GM21390 (cell line): ENCODE results near the gene WDR54.
A peak's percentile ranks its signal among the peaks of the same experiment; 100 is the strongest.

Experiments used
- ATAC-seq: cut with Tn5 transposase; IDR thresholded peaks from one replicate; pipeline ENCODE4 v1.9.1; 2021; ENCODE audit not compliant: unreplicated experiment

WDR54 gene, protein sequence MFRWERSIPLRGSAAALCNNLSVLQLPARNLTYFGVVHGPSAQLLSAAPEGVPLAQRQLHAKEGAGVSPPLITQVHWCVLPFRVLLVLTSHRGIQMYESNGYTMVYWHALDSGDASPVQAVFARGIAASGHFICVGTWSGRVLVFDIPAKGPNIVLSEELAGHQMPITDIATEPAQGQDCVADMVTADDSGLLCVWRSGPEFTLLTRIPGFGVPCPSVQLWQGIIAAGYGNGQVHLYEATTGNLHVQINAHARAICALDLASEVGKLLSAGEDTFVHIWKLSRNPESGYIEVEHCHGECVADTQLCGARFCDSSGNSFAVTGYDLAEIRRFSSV

DNA sequence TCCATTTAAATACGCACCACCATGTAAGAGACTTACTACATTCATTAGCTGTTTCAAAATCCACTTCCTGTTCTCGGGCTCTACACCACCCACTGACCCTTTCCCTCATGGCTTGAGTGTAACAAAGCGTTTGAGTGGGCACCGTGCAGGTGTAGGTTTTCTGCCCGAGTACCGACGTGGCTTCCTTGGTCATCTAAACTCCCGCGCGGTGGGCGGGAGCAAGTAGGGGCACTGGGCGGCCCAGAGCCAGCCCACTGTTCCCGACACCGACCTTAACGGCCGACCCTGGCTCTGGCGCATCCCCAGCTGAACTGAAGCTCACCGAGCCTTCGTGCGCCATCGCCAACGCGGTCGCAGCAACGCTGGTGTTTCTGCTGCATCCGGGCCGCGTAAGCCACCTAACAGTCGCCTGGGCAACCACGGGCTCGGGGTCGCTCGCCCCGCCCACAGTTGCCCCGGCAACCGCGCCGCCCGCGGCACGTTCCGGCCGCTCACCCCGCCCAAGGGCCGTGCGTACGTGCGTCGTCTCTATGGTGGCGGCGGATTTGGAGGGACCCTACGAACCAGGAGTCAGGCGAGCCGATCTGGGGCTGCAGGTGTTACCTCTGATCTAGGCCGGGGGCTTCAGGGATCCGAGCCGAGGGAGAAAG, at the start of gene WDR54, which contains the start of gene C2orf81:
Gene WDR54, plus strand, starts transcription at position 510 of the 650 bp plus-strand sequence. CDS start 424 bp downstream, outside the sequence.
Gene C2orf81, minus strand, starts transcription at position 399 of the 650 bp plus-strand sequence. Its CDS starts 59 bp downstream, at position 340.
- peak; percentile 94 for ATAC-seq

DNA sequence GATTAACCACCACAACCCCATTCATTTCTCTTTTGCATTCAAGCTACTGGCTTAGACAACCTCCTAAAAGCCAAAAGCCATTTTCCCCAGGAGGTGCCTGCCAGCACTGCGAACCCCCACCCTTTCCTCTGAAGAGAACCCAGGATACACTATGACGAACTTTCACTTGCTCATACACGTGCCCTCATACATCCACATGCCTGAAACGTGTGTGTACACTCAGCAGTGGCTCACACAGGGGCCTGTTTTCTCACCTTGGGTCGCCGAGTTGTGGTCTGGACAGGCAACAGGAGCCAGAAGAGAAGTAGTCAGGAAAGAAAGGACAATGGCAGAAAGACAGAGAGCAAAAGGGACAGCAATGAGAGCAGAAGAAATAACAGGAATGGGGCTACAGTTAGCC, 48.9 kb upstream of the WDR54 start:
- no peak for ATAC-seq

DNA sequence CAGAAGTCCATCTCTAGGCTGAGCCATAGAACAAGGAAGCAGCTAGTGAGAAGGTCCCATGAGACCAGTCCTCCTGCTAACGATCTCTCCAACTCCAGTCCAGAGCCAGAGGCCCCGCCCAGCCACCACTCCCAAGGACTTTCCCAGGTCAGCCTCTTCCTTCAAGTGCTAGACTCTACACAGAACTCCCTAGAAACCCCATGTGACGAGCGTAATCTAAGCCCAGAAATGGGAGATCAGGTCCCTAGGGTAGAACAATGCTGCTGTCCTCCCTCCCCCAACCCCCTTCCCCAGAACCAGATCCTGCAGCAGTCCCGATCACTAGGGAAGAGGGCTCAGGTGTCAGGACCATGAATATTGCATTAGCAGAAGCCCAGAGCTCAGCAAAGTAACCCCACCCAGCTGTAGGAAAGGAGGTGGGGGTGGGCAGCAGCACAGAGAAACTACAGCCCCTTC, 48.3 kb upstream of the WDR54 start:
- ATAC-seq = no peak

DNA sequence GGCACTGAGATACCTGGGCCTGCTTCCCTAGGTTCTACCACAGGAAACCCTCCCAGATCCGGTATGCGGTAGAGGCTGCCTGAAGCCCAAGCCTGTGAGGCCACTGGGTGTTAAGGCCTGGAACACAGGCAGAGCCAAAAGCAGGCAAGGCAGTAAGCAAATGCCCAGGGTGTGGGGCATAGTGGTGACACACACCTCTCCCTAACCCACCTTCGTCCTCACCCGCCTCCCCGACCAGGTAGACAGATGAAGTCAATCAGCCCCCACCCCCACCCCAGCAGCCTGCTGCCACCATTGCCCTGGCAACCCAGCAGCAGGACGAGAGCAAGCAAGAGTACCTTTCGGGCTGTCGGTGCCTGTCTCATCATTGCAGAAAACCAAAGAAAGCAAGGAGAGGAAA, 47.5 kb upstream of the WDR54 start:
- ATAC-seq = no peak

DNA sequence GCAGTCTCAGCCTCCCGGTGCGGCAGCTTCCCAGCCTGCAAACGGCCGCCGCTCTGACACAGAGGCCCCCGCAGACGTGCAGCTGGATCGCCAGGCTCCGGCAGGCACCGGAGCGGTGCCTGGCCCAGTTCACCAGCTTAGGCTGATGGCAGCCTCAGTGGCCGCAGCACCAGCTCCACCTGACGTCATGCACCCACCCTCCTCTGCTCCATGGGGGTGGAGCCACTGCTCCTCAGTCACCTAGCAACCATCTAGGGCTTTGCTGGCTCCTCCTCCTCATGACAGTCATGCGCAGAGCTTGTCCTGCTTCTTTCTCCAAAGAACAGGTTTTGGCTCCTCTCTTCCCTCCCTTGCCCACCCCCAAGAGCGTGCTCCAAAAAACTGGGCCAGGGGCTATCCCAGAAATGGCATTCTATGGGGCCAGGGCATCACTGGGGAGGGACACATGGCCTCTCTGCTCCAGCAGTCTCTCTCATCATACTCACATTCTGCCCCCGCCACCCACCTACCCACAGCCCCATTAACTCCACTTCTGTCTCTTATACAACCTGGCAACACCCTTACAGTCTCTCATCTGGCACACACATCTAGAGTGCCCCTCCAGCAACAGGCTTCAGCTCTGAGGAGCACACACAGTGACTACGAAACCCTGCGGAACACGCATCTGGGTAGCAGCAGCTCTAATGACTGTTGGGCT, 46.9 kb upstream of the WDR54 start:
- ATAC-seq = no peak

DNA sequence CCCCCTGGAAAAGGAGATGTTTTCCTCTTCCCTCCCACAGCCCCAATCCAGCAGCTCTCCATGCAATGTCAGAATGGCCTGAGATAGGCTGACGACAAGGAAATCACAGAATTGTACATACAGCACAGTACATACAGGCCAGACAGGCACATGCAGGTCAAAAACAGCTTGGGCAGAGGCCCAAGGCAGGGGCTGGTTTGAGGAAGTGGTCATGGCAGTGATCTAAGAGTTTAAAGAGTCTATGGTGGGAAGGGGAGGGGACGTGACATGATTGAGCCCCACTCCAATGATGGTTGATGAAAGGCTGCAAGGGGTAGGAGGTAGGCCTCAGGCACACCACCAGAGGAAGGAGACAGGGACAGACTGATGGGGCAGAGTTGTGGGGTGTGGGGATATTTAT, 45.7 kb upstream of the WDR54 start:
- ATAC-seq = no peak

DNA sequence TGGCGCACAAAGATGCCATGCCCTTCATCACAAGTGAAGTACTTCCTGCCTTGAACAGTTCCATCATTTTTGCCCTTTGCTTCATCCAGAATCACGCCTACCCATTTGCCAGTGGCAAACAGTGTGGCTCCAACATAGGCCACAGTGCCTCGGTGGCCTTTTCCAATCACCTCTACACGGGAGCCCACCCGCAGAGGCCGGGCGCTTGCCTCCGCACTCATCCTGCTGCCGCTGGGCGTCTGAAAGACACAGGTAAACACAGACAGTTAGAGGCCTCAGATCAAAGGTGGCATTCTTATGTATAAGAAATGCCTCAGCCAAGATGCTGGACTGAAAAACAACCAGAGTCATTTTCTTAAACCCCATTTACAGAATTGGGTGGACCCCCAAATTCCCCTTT, 43.5 kb upstream of the WDR54 start:
- no peak for ATAC-seq

DNA sequence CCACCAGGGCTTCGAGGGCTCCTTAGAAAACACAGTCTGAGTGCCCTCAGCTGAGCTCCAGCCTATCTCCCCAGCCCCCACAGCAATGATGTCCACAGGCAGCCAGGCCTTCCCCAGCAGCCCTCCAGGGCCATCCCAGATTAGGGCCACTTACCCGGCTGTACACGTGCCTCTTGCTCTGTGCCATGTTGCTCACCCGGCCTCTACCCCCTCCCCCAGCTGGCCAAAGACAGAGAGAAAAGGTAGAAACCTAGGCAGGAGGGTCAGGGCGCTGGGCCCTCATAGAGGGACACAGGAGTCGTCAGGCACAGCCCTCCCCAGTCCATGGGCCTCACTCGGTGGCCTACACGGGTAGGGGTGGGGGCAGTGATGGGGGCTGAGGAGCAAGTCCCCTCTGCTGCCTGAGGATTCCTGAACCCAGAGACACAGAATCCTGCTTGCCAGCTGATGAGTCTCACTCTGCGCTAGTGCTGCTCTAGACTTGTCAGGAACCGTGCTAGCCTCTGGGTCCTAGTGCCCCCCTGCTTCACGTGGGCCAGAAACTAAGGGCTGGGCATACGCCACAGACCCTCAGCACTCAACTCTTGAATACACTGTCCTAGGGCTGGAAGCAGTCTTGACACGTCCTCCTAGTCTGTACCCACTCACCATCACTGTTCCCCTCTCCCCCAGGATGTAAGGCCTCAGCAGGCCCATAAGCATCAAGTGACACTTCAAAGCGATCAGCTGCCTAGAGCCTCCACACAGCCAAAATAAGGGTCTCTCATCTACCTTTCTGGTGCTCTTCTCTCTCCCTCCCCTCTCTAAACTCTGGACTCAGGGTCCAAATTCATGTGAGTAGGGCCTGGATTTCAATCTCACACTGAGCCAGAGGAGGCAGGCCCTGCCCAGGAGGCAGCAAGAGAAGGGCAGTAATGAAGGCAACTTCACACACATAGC, 41.4 kb upstream of the WDR54 start, which contains the start of gene DCTN1:
Gene DCTN1, minus strand, starts transcription at position 461 of the 939 bp plus-strand sequence. Its CDS starts 274 bp downstream, at position 187.
- peak; percentile 60 for ATAC-seq

DNA sequence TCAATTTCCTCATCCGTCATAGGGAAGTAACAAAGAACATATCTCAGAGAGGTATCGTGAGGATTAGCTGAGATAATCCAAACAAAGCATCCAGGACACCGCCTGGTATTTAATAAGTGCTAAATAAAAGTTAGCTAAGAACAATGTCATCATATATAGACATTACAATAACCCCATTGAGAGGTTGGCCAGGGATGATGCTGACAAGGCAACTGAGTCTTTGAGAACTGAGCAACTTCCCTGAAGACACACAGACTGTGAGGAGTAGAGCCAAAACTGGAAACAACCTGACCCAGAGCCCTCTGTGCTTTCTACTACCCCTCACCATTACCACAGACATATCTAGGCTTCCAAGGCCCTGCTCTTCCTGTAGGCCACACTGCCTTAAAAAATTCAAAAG, 39.8 kb upstream of the WDR54 start:
- ATAC-seq = no peak

DNA sequence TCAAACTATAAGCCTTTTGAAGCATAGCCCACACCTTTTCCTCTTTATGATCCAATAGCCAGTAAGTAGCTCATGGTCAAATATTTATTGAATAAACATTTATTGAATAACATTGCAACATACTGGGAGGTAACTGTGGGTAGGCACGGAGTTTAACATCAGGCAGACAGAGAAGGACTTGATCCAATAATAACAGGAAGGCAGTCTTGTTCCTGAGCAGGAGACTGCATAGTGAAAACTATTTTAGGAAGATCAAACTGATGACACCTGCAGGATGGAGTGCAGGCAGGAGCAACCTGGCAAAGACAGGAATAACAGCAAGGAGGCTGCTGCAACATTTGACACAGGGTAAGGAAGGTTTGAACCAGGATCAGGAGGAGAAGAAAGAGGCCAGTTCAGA, 38.3 kb upstream of the WDR54 start:
- ATAC-seq = no peak

DNA sequence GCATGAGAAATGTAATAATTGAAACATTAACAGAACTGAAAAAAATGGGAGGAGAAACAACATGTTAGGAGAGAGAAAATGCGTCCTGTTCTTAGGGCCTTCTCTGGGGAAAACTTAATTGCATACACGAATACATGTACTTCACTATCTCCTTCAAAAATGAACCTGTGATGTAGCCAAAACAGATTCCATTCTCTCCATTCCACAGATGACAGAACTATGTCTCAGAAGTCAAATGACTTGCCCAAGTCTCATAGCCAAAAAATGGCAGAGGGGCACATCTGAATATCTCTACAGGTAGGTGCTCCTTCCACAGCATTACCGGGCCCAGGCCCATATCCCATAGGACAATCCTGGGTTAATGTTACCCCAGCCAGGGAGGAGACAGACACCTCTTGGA, 37.5 kb upstream of the WDR54 start:
- no peak for ATAC-seq

DNA sequence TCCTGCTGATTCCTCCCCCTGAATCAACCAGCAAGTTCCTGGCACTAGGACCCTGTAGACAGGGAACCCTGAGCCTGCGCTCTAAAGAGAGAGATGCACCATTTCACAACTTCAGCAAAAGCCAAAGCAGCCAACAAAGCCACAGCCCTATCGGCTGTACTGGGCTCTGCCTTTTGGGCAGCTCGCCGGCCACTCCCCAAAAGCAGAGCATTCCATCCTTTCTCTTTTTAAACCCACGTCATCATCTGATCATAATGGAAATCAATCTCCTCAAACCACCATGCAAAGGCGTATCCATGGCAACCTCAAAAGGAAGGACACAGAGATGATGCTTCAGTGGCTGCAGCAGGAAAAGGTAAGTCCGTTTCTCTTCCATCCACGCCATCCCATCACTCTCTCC, 36.1 kb upstream of the WDR54 start:
- ATAC-seq = no peak

DNA sequence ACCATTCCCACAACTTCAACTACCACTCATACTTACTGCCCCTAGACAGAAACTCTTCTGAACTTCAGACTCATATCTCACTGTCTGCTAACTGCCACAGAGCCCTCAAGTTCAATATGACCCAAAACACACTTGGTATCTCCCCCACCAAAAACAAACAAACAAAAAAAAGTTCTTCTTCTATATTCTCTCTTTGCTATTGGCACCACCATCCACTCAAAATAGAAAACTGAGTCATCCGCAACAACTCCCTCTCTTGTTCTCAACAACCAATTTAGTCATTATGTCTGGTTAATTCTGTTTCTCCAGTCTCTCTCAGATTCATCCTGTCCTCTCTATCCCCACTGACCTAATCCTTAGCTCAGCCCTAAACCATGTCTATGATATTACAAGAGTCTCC, 34.2 kb upstream of the WDR54 start:
- ATAC-seq = no peak

DNA sequence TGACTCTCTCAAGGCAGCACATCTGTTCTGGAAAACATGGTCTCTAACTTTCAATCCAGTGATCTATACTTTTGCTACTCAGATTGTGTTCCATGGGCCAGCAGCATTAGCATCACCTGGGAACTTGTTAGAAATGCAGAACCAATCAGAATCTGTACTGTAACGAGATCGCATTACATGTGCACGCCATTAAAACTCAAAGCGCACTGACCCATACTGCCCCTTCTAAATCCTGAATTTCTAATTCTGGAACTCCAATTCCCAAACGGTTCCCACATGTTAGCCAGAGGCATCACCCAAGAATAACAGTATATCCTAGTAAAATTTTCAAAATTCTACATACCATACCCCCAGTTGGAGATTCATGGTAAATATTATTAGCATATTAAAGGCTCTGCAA, 30.9 kb upstream of the WDR54 start:
- ATAC-seq = no peak

DNA sequence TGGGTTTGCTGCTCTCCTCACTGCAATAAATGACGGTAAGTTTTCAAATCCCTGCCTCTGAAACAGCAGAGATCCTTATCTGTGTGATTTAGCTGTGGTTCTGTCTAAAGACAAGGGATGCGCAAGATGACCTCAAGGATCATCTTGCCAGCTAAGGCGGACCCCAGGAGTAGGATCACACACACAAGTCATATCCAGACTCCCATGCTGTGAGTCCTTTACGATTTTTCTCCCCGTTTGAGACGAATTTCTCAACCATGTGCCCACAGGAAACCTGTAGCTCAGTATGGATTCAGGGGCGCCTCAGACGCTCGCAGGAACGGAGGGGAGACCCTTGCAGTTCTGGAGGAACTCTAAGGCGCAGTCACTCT, 30.3 kb upstream of the WDR54 start:
- peak; percentile 22 for ATAC-seq

DNA sequence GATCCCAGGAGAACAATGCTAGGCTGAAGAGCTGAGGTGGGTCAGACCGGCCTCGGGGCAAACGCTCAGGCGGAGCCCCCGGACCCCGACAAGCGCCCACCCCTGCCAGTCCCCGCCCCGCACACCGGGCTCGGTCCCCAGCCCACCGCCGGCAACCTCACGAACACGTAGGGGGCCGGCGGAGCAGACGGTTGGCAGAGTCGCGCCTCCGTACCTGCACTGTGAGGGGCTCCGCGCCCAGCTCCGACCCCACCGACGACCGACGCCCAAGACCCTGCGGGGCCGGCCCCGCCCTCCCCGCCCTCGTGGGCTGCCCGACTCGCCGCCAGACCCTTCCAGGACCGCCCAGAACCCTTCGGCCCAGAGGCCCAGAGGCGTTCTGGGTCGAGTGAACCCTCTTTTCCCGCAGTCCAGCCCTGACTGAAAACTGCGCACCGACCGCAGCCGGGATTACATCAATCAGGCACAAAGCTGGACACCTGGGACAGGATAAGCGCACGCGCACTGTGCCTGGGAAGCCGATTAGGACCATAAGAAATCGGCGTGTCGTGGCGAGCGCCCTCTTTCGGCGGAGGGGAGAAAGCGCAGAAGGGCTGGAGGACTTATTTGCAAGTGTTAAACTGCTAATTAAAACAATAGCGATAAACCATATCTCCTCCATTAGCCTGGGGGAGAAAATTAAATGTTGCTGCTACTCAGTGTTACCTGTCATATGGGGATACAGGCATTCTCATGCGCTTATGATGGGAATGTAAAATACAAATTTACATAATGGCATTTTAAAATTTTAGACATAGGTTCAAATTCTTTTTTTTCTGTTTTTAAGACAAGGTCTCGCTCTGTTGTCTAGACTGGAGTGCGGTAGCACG, 29.7 kb upstream of the WDR54 start:
- ATAC-seq = peak; percentile 55

DNA sequence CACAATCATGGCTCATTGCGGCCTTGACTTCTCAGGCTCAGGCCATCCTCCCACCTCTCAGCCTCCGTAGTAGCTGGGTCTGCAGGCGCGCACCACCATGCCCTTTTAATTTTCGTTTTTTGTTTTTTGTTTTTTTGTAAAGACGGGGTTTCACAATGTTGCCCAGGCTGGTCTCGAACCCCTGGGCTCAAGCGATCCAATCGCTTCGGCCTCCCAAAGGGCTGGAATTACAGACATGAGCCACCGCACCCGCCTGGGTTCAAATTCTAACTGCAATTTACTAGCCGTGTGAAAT, 29.1 kb upstream of the WDR54 start:
- no peak for ATAC-seq

DNA sequence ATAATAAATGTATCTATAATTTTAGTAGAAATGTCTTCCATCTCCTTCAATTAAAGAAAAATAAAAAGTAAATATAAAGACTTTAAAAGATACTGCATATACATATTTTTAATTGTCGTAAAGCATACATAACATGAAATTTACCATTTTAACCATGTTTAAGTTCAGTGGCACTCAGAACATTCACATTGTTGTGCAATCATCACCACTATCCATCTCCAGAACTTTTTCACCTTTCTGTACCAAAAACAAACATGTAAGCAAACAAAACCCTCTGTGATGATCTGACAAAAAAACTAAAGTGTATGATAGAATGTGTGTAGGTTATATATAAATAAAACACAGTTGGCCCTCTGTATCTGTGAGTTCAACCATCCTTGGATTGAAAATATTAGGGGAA, 28.0 kb upstream of the WDR54 start:
- no peak for ATAC-seq

DNA sequence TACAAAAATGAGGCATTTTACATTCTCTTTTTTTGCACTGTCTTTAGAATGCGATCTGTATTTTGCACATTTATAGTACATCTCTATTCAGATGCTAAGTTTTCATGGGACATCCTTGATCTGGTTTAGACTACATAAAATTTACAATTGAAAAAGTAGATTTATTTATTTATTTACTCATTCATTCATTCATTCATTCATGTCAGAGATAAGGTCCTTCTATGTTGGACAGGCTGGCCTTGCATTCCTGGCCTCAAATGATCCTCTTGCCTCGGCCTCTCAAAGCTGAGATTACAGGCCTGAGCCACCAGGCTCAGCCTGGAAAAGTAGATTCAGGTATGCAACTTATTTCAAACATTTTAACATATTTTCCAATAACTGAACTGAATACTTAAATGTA, 25.4 kb upstream of the WDR54 start:
- ATAC-seq = no peak

DNA sequence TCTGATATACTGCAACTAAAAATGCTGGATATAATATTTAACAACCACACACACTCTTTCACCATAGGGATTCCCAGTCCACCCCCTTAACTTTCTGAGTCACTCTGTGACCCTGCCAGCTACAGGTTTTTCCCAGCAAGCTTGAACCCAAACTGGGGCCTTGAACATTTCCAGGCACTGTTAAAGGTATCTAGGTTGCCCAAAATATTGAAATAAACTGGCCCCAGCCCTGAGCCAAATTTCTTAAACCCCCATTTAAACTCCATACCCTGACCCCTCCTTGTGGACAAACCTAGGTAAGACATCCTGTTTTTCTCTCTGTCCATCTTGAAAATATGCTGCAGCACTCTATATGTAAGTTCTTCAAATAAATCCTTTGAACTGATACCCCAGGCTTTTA, 21.7 kb upstream of the WDR54 start:
- ATAC-seq = peak; percentile 49
